H1 (cell line): ENCODE measurements around the gene PRKCH. TPM values are rescaled to one million over a fixed set of nuclear protein-coding genes. Genes with fewer than 3 reads are reported as not detected.

Source experiments
- KDM1A ChIP-seq: fragments of 200-600, 300-600 bp; sonication (generic); IDR thresholded peaks from 2 replicates; pipeline ENCODE4 v1.7.1; 2016; ENCODE audit warnings: mild to moderate bottlenecking, low read length, borderline replicate concordance
- SP1 ChIP-seq: IDR thresholded peaks from 2 replicates; pipeline ENCODE4 v1.6.1; 2011; ENCODE audit warnings: low read depth, low read length
- TEAD4 ChIP-seq: IDR thresholded peaks from 2 replicates; pipeline ENCODE4 v1.6.1; 2012; ENCODE audit warnings: low read depth, low read length, inconsistent platforms, mixed read lengths
- polyA plus RNA-seq, 7 experiments: library from polyadenylated mRNA; depleted of rRNA in 3 of 7; stranded (reverse) in 5 of 7; unstranded in 2 of 7; fragments of >200 nt in 5 of 7; fragments of 200-250 nt in 2 of 7; gene quantifications; 1 replicate in 5 of 7; 2 replicates in 1 of 7; 4 replicates in 1 of 7; pipeline versions ENCODE4 v1.2.1 to v1.2.3, GENCODE V29; 2011 to 2013; ENCODE audit warnings: missing spikeins in 2 of 7, mixed read lengths in 2 of 7
- total RNA-seq: library from RNA; stranded (reverse); fragmentation: NEBNext Ultra II Directional; extraction: Animal tissue kit (Norgen Biotek cat#: 25700); gene quantifications from 2 replicates; pipeline ENCODE4 v1.2.1, GENCODE V29; 2021

Gene PRKCH
- total and polyA plus RNA-seq, 2 of the 8 experiments (the other 6 are each of a cell fraction or from before 2014, with no cell fraction given): 6.4 to 7.0 TPM

- TF ChIP-seq KDM1A (no peak), TEAD4 (no peak), SP1 (no peak)
Observed at GRCh38 chr14:61418746-61419145, 97.4 kb downstream of the PRKCH start (continued).
